NCI-H1417 treated with DMSO at 0.1 percent for 48 hours (cell line): Measurements from ENCODE around the gene ZNF710.
"Not testable (repeated sequence)": the region's sequence is repeated elsewhere in the genome, so short reads cannot be mapped to it uniquely, and the experiment has no call there.

Experiments used
- DNase-seq: peaks from one replicate; lab custom pipeline; 2025; lab: John Stamatoyannopoulos, UW

ZNF710 gene

DNA sequence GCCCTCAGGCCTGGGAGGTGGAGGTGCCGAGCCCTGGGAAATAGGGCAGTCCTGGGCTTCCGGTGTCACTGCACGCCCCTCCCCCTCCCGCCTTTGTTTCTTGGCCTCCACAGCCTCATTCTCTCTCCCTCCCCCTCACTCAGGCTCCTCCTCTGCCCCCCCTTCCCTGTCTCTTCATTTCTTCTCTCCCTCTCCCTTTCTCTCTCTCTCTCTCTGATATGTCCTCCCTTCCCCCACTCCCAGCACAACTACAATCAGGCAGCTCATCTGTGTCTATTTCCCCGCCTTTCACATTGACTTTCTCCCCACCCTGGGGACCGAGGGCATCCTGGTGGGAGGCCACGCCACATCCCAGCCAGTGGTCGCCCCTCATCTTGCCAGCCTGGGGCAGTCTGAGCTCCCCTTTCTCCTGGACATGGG, 60.9 kb downstream of the ZNF710 start:
- DNase-seq: peak; percentile 60

DNA sequence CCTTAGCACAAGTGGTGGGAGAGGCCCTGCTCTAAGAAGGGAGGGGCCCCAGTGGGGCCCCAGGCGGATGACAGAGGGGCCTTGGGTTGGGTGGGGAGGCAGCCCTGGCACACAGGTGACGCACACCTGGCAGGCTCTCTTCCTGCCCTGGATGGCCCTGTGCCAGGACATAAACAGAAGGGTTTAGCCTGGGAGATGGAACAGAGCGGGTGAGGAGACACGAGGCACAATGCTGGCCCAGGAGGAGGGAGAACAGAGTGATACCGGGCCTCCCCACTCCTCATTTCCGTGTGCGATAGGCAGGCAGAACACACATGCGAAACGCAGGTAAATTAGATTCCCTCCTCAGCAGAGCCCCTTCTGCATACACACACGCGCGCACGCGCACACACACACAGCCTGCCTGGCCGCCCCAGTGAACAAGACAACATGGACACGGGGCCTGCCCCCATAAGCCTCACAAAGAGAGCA, 61.4 kb downstream of the ZNF710 start:
- peak; percentile 79 for DNase-seq

- DNase-seq: no peak
These were observed 62.0 kb downstream of the ZNF710 start for GRCh38 chr15:90062973-90063769.

DNA sequence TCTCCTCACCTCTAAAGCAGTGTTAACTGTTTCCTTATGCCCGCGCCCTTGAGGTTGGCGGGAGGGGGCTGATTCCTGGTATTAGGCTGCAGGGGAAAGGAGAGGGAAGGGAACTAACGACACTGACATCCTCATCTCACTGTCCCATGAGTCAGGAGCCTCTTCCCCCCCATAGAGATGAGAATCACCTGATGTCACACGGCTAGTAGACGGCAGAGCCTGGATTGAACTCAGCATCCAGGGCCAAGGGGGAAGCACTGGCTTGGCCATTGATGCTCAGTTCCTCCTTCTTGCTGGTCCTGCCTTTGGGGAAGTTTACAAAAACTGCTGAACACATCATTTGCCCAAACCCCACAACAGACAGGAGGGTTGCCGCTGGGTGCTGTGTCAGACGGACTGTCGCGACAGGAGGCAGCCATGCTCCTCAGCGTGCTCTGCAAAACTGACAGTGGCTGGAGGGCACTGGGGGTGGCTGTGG, 62.7 kb downstream of the ZNF710 start:
- no peak for DNase-seq

GRCh38 chr15:90064911-90065681, 64.0 kb downstream of the ZNF710 start:
- DNase-seq: no peak

GRCh38 chr15:90065682-90066049, 64.5 kb downstream of the ZNF710 start:
- DNase-seq: no peak

- no peak for DNase-seq
These were observed 66.2 kb downstream of the ZNF710 start for GRCh38 chr15:90067181-90067952.

GRCh38 chr15:90067953-90068606, 67.0 kb downstream of the ZNF710 start:
- no peak for DNase-seq

- not testable (repeated sequence) for DNase-seq
These were observed 69.5 kb downstream of the ZNF710 start for GRCh38 chr15:90070623-90071022.

GRCh38 chr15:90071220-90071807, 70.2 kb downstream of the ZNF710 start:
- peak; percentile 48 for DNase-seq

- DNase-seq: no peak
These were observed 72.0 kb downstream of the ZNF710 start for GRCh38 chr15:90072978-90073640.

DNA sequence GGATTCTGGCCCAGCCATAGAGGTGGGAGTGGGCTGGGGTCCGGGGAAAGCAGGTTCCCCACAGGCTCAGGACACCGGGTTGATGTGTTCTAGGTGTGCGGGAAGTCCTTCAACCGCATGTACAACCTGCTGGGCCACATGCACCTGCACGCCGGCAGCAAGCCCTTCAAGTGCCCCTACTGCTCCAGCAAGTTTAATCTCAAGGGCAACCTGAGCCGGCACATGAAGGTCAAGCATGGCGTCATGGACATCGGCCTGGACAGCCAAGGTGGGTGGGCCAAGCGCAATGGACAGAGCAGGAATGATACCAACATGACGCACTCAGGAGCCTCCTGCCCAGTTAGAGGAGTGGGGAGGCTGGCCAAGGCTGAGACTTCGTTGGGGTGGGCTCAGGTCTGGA, 72.9 kb downstream of the ZNF710 start:
- DNase-seq: no peak

DNA sequence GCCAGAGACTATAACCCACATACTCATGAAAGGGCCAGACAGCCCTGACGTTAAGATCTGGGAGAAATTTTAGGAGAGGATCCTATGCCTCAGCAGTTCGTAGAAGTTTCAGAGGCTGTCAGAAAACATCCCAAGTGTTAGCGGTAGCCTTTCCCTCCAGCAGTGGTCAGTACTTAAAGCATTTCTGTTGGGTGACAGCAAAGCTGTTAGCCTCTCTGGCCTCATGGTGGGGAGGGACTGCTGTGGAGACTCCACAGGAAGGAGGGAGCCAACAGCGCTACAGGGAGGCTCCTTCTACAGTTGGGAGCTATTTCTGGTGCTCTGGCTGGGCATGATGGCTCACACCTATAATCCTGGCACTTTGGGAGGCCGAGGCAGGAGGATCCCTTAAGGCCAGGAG, 73.8 kb downstream of the ZNF710 start:
- no peak for DNase-seq

DNA sequence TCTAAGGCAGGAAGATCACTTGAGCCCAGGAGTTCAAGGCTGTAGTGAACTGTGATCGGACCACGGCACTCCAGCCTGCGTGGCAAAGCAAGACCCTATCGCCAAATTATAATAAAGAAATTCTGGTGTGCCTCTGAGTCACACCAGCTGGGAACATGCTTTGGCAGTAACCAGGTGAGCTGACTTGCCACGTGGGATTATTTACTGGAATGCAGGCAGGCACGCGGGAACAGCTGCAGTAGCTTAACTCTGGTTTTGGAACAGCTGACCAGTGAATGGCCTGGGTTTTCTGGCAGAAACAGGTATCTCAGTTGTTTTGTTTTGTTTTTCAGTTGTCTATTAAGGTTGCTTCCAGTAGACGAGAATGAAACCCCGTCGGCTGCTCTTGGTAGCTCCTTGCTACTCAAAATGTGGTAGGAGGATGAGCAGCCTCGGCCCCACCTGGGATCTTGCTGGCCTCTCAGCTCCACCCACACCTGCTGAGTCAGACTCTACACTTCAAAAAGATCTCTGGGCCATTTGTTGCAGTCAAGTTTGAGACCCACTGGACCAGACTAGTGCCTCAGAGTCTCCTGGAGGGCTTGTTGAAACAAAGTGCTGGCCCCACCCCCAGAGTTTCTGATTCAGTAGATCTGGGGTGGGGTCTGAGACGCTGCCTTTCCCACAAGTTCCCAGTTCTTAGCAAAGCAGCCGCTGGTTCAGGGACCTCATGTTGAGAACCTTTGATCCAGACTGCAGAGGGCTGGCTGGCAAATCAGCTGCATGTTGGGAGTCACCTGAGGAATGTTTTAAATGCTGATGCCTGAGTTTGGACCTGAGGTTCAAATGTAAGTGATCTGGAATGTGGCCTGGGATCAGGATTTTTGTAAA, 74.5 kb downstream of the ZNF710 start:
- DNase-seq: no peak

DNA sequence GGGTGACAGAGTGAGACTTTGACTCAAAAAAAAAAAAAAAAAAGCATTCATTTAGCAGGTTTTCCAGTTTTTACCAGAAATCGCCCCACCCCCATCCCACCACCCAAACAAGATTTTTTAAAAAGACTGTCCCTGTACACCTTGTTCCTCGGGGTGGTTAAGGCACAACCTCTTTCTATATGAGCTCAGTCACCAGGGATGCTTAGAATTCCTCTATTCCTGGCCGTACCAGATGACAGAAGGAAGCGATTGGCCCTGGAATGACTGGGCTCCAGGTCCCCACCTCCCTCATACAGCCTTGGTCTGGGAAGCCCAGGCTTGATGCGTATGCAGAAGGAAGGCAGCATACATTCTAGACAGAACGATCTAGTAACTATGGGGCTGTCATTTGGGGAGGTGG, 75.6 kb downstream of the ZNF710 start:
- no peak for DNase-seq

DNA sequence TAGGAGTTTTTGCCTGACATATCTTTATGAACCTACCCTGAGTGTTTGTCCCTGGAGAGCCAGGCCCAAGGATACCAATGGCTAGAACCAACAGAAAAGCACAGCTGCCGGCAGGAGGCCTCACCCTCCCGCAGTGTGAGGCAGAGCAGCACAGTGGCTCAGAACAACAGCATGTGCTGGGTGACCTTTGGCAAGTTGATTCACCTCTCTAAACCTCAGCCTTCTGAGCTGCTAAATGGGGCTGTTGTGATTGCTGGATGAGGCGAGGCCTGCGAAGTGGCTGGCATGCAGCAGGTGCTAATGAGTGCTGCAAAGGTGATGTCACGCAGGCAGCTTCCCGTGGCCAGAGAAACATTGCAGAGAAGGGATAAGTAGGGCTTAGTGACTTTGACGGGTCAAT, 77.8 kb downstream of the ZNF710 start:
- no peak for DNase-seq

- no peak for DNase-seq
These were observed 78.7 kb downstream of the ZNF710 start for GRCh38 chr15:90079619-90080457.

DNA sequence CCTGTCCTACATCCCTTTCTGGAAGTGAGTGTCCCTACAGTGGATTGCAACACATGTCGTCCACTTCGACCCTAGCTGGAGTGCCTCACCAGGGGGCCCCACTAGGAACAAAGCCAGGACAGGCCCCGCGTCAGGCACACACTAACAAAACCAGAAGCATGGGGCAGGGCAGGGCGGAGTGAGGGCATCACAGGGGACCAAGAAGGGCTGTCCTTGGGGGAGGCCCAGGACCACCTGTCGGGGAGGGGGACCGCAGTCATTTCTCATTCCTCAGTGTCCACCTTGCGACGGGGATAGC, 79.3 kb downstream of the ZNF710 start:
- DNase-seq: no peak

- DNase-seq: no peak
These were observed 79.8 kb downstream of the ZNF710 start for GRCh38 chr15:90080818-90081393.
